Thyroid gland (tissue), 4 donors: Measurements from ENCODE around the gene KCNG1.

Source experiments
- POLR2A ChIP-seq, 2 donors: fragments of 450-650 bp; IDR thresholded peaks; one replicate each; pipeline ENCODE4 v1.6.1; 2017; ENCODE audit warnings: antibody characterized with exemption in 2 of 2, mild to moderate bottlenecking in 2 of 2, moderate library complexity in 1 of 2
- TF ChIP-seq, protein P1 (sequence below), 6 experiments: fragments of 200-600 bp in 3 of 6; fragments of 450-650 bp in 3 of 6; sonication (generic) in 3 of 6; IDR thresholded peaks; one replicate each; pipeline ENCODE4 v1.5.1; 2016 to 2019; ENCODE audit warnings: antibody characterized with exemption in 6 of 6, mild to moderate bottlenecking in 2 of 6, inconsistent platforms in 1 of 6, moderate library complexity in 1 of 6

DNA sequence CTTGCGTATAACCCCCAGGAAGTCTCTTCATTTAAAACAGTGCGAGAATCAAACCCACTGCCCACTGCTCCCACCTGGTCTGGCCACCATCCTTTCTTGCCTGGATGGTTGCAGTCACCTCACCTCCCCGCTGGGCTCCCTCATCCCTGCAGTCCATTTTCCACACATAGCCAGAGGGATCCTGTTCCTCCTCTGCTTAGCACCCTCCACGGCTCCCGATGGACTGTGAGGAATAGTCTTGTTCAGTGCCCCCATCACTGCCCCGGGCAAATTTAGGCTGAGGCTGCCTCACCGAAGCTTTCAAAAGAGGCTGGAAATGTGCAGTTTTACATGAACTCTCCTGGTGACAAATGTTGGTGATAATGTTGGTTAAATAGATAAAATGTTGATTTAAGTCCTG, 17.7 kb downstream of the KCNG1 start:
- TF ChIP-seq, protein P1, sequence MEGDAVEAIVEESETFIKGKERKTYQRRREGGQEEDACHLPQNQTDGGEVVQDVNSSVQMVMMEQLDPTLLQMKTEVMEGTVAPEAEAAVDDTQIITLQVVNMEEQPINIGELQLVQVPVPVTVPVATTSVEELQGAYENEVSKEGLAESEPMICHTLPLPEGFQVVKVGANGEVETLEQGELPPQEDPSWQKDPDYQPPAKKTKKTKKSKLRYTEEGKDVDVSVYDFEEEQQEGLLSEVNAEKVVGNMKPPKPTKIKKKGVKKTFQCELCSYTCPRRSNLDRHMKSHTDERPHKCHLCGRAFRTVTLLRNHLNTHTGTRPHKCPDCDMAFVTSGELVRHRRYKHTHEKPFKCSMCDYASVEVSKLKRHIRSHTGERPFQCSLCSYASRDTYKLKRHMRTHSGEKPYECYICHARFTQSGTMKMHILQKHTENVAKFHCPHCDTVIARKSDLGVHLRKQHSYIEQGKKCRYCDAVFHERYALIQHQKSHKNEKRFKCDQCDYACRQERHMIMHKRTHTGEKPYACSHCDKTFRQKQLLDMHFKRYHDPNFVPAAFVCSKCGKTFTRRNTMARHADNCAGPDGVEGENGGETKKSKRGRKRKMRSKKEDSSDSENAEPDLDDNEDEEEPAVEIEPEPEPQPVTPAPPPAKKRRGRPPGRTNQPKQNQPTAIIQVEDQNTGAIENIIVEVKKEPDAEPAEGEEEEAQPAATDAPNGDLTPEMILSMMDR (IDR thresholded peaks at IDR 0.05) = no peak
- no peak for TF ChIP-seq POLR2A (IDR thresholded peaks at IDR 0.05)
